ENCODE measurements around the gene PRRX1. TPM values are rescaled to one million over a fixed set of nuclear protein-coding genes. Genes with fewer than 3 reads are reported as not detected.
A peak's percentile ranks its signal among the peaks of the same experiment; 100 is the strongest.

PRRX1 gene
- total and polyA plus RNA-seq, 8 donors: 0.84 to 79.6 (median 3.2) TPM

- no peak for ATAC-seq
- H3K27ac ChIP-seq: peak overlapping the region in 1 of 2 donors; percentile 7
- H3K9me3 ChIP-seq: no peaks in the 10 kb centered on the region
- no peaks in the 10 kb centered on the region for H3K4me1 ChIP-seq
- no peaks in the 10 kb centered on the region for H3K36me3 ChIP-seq
- TF ChIP-seq, protein P1, sequence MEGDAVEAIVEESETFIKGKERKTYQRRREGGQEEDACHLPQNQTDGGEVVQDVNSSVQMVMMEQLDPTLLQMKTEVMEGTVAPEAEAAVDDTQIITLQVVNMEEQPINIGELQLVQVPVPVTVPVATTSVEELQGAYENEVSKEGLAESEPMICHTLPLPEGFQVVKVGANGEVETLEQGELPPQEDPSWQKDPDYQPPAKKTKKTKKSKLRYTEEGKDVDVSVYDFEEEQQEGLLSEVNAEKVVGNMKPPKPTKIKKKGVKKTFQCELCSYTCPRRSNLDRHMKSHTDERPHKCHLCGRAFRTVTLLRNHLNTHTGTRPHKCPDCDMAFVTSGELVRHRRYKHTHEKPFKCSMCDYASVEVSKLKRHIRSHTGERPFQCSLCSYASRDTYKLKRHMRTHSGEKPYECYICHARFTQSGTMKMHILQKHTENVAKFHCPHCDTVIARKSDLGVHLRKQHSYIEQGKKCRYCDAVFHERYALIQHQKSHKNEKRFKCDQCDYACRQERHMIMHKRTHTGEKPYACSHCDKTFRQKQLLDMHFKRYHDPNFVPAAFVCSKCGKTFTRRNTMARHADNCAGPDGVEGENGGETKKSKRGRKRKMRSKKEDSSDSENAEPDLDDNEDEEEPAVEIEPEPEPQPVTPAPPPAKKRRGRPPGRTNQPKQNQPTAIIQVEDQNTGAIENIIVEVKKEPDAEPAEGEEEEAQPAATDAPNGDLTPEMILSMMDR (IDR thresholded peaks at IDR 0.05): no peak
- intact Hi-C loops (cut with DNase I): no loop called here
- no peak overlapping the region for H3K4me3 ChIP-seq
- H3K27me3 ChIP-seq: no peaks in the 10 kb centered on the region
- DNase-seq: no peak
Measured at GRCh38 chr1:170707117-170707516, 43.2 kb downstream of the PRRX1 start.

GRCh38 chr1:170707959-170708655 is 44.2 kb downstream of the PRRX1 start:
- ATAC-seq: peak; percentile 76
- intact Hi-C loops (cut with DNase I): no loop called here
- no peaks in the 10 kb centered on the region for H3K36me3 ChIP-seq
- peak overlapping the region; percentile 4 to 16 for H3K27ac ChIP-seq
- DNase-seq: no peak
- no peak overlapping the region for H3K4me3 ChIP-seq
- TF ChIP-seq, protein P1 (IDR thresholded peaks at IDR 0.05): no peak
- H3K27me3 ChIP-seq: no peaks in the 10 kb centered on the region
- H3K4me1 ChIP-seq: no peaks in the 10 kb centered on the region
- H3K9me3 ChIP-seq: no peaks in the 10 kb centered on the region

- intact Hi-C loops (cut with DNase I): no loop called here
- DNase-seq (no peak), ATAC-seq (no peak)
- Histone ChIP-seq H3K9me3 (no peaks in the 10 kb centered on the region), H3K27me3 (no peaks in the 10 kb centered on the region), H3K27ac (no peak overlapping the region), H3K4me3 (no peak overlapping the region), H3K36me3 (no peaks in the 10 kb centered on the region), H3K4me1 (no peaks in the 10 kb centered on the region)
- TF ChIP-seq, protein P1 (IDR thresholded peaks at IDR 0.05): no peak
Measured at GRCh38 chr1:170711682-170712081, 47.8 kb downstream of the PRRX1 start.

- H3K27me3 ChIP-seq: no peaks in the 10 kb centered on the region
- no peak for DNase-seq
- no peaks in the 10 kb centered on the region for H3K36me3 ChIP-seq
- no peaks in the 10 kb centered on the region for H3K4me1 ChIP-seq
- intact Hi-C loops (cut with DNase I): no loop called here
- TF ChIP-seq, protein P1 (IDR thresholded peaks at IDR 0.05): no peak
- no peaks in the 10 kb centered on the region for H3K9me3 ChIP-seq
- no peak overlapping the region for H3K27ac ChIP-seq
- ATAC-seq: no peak
- H3K4me3 ChIP-seq: no peak overlapping the region
Measured at GRCh38 chr1:170714163-170714562, 50.2 kb downstream of the PRRX1 start.

- H3K27ac ChIP-seq: no peak overlapping the region
- intact Hi-C loops (cut with DNase I): no loop called here
- H3K36me3 ChIP-seq: no peaks in the 10 kb centered on the region
- H3K9me3 ChIP-seq: no peaks in the 10 kb centered on the region
- DNase-seq (no peak), ATAC-seq (no peak)
- no peak overlapping the region for H3K4me3 ChIP-seq
- H3K27me3 ChIP-seq: no peaks in the 10 kb centered on the region
- TF ChIP-seq, protein P1 (IDR thresholded peaks at IDR 0.05): no peak
- no peaks in the 10 kb centered on the region for H3K4me1 ChIP-seq
Measured at GRCh38 chr1:170714938-170715337, 51.0 kb downstream of the PRRX1 start.

Measured in left lung (tissue), 10 donors.